Neural progenitor cell (in vitro differentiated cells): ENCODE data around the gene KCNJ15. TPM values are rescaled to one million over a fixed set of nuclear protein-coding genes. Genes with fewer than 3 reads are reported as not detected.

Experiments
- DNase-seq: peaks from one replicate; pipeline ENCODE4 v3.0.0-alpha.2; 2016; ENCODE audit warnings: low spot score
- H2AFZ ChIP-seq: fragments of 200-600 bp; sonication (generic); replicated peaks from 2 replicates; pipeline ENCODE4 v1.6.1; 2016; ENCODE audit warnings: antibody characterized with exemption
- H3F3A ChIP-seq: fragments of 200-600 bp; sonication (generic); 2 replicates; pipeline ENCODE4 v1.6.1; 2016; ENCODE audit warnings: antibody characterized with exemption, low read depth
- H3K27ac ChIP-seq: fragments of 200-600 bp; sonication (generic); 2 replicates; pipeline ENCODE4 v1.5.1; 2016; ENCODE audit warnings: mild to moderate bottlenecking
- H3K27me3 ChIP-seq: fragments of 200-600 bp; sonication (generic); 2 replicates; pipeline ENCODE4 v1.6.1; 2016; ENCODE audit warnings: mild to moderate bottlenecking, moderate library complexity
- H3K36me3 ChIP-seq: fragments of 200-600 bp; sonication (generic); 2 replicates; pipeline ENCODE4 v1.5.1; 2016
- H3K4me1 ChIP-seq: fragments of 200-600 bp; sonication (generic); 2 replicates; pipeline ENCODE4 v1.6.1; 2016; ENCODE audit warnings: mixed run types
- H3K4me2 ChIP-seq: fragments of 200-600 bp; sonication (generic); 2 replicates; pipeline ENCODE4 v1.6.1; 2016
- H3K4me3 ChIP-seq: fragments of 200-600 bp; sonication (generic); 2 replicates; pipeline ENCODE4 v1.5.1; 2016
- H3K79me2 ChIP-seq: fragments of 200-600 bp; sonication (generic); 2 replicates; pipeline ENCODE4 v1.6.1; 2016; ENCODE audit warnings: low read depth
- H3K9ac ChIP-seq: fragments of 200-600 bp; sonication (generic); 2 replicates; pipeline ENCODE4 v1.6.1; 2016
- H3K9me3 ChIP-seq: fragments of 200-600 bp; sonication (generic); 2 replicates; pipeline ENCODE4 v1.5.1; 2016; ENCODE audit warnings: low read depth
- H4K20me1 ChIP-seq: fragments of 200-600 bp; sonication (generic); 2 replicates; pipeline ENCODE4 v1.6.1; 2016; ENCODE audit warnings: low read depth
- H3K27ac Mint-ChIP-seq: 3 replicates; pipeline ENCODE4 v1.8.0; 2021; ENCODE audit warnings: mixed read lengths
- H3K27me3 Mint-ChIP-seq: 2 replicates; pipeline ENCODE4 v1.8.0; 2022; ENCODE audit warnings: low read depth, mild to moderate bottlenecking, inconsistent platforms, moderate library complexity, mixed read lengths; ENCODE audit not compliant: insufficient read depth
- H3K36me3 Mint-ChIP-seq: 3 replicates; pipeline ENCODE4 v1.8.0; 2021; ENCODE audit warnings: mixed read lengths
- H3K4me1 Mint-ChIP-seq: 3 replicates; pipeline ENCODE4 v1.8.0; 2021; ENCODE audit warnings: mixed read lengths
- H3K4me3 Mint-ChIP-seq: 3 replicates; pipeline ENCODE4 v1.8.0; 2021; ENCODE audit warnings: mild to moderate bottlenecking, moderate library complexity, mixed read lengths
- H3K9me3 Mint-ChIP-seq: 3 replicates; pipeline ENCODE4 v1.8.0; 2020; ENCODE audit warnings: mixed read lengths
- CTCF ChIP-seq: fragments of 200-600 bp; sonication (generic); IDR thresholded peaks from 2 replicates; pipeline ENCODE4 v1.5.1; 2017; ENCODE audit warnings: antibody characterized with exemption, mild to moderate bottlenecking
- EZH2 ChIP-seq: fragments of 200-600 bp; sonication (generic); IDR thresholded peaks from 2 replicates; pipeline ENCODE4 v1.6.1; 2017; ENCODE audit warnings: antibody characterized with exemption, mild to moderate bottlenecking, moderate library complexity
- EZH2phosphoT487 ChIP-seq: fragments of 200-600 bp; sonication (generic); IDR thresholded peaks from 2 replicates; pipeline ENCODE4 v1.6.1; 2017; ENCODE audit warnings: antibody characterized with exemption
- total RNA-seq: library from RNA; depleted of rRNA; stranded (reverse); fragments of >200 nt; gene quantifications from 2 replicates; pipeline ENCODE4 v1.2.3, GENCODE V29; 2015; ENCODE audit warnings: low replicate concordance

KCNJ15 gene
- total RNA-seq, 1 donor from 2014 or later = not detected

GRCh38 chr21:38269576-38269936 is 12.8 kb downstream of the KCNJ15 start:
- Histone ChIP-seq H3K4me3 (no peak overlapping the region), H3K4me2 (peak overlapping the region; percentile 0), H4K20me1 (no peaks in the 10 kb centered on the region), H3K27ac (no peak overlapping the region), H3K9ac (no peak overlapping the region), H2AFZ (no peak overlapping the region), H3K79me2 (no peaks in the 10 kb centered on the region), H3K9me3 (no peaks in the 10 kb centered on the region), H3K27me3 (no peaks in the 10 kb centered on the region), H3F3A (peaks cover 5% of the 10 kb centered on the region), H3K4me1 (peaks cover 13% of the 10 kb centered on the region), H3K36me3 (no peaks in the 10 kb centered on the region)
- no peaks in the 10 kb centered on the region for H3K9me3 Mint-ChIP-seq
- no peaks in the 10 kb centered on the region for H3K4me1 Mint-ChIP-seq
- H3K4me3 Mint-ChIP-seq = no peak overlapping the region
- no peaks in the 10 kb centered on the region for H3K36me3 Mint-ChIP-seq
- H3K27ac Mint-ChIP-seq = no peak overlapping the region
- peaks cover 1% of the 10 kb centered on the region for H3K27me3 Mint-ChIP-seq
- TF ChIP-seq EZH2phosphoT487 (no peak), EZH2 (no peak), CTCF (no peak)
- DNase-seq = peak; percentile 37

- Histone ChIP-seq H3K27me3 (no peaks in the 10 kb centered on the region), H3K9ac (no peak overlapping the region), H3F3A (peaks cover 5% of the 10 kb centered on the region), H3K4me3 (no peak overlapping the region), H3K36me3 (no peaks in the 10 kb centered on the region), H3K79me2 (no peaks in the 10 kb centered on the region), H3K4me2 (no peak overlapping the region), H3K4me1 (peaks cover 13% of the 10 kb centered on the region), H4K20me1 (no peaks in the 10 kb centered on the region), H3K27ac (no peak overlapping the region), H2AFZ (no peak overlapping the region), H3K9me3 (no peaks in the 10 kb centered on the region)
- no peak for TF ChIP-seq EZH2phosphoT487
- no peak for DNase-seq
- no peak overlapping the region for H3K4me3 Mint-ChIP-seq
- no peaks in the 10 kb centered on the region for H3K4me1 Mint-ChIP-seq
- H3K9me3 Mint-ChIP-seq = no peaks in the 10 kb centered on the region
- no peaks in the 10 kb centered on the region for H3K27me3 Mint-ChIP-seq
- no peaks in the 10 kb centered on the region for H3K36me3 Mint-ChIP-seq
- no peak overlapping the region for H3K27ac Mint-ChIP-seq
These were observed 15.4 kb downstream of the KCNJ15 start for GRCh38 chr21:38272215-38272614.

- peaks cover 10% of the 10 kb centered on the region for H3K4me1 ChIP-seq
- H3K4me3 ChIP-seq = no peak overlapping the region
- H3K79me2 ChIP-seq = no peaks in the 10 kb centered on the region
- H4K20me1 ChIP-seq = no peaks in the 10 kb centered on the region
- no peaks in the 10 kb centered on the region for H3K36me3 Mint-ChIP-seq
- TF ChIP-seq EZH2phosphoT487 = no peak
- TF ChIP-seq CTCF = no peak
- no peak for TF ChIP-seq EZH2
- DNase-seq = no peak
- H3K27ac Mint-ChIP-seq = no peak overlapping the region
- H3K27me3 Mint-ChIP-seq = peaks cover 2% of the 10 kb centered on the region
- peaks cover 5% of the 10 kb centered on the region for H3F3A ChIP-seq
- H3K4me2 ChIP-seq = no peak overlapping the region
- no peaks in the 10 kb centered on the region for H3K36me3 ChIP-seq
- H3K27me3 ChIP-seq = no peaks in the 10 kb centered on the region
- H3K27ac ChIP-seq = no peak overlapping the region
- no peaks in the 10 kb centered on the region for H3K4me1 Mint-ChIP-seq
- no peaks in the 10 kb centered on the region for H3K9me3 ChIP-seq
- H3K9me3 Mint-ChIP-seq = no peaks in the 10 kb centered on the region
- H3K4me3 Mint-ChIP-seq = no peak overlapping the region
- H3K9ac ChIP-seq = no peak overlapping the region
- H2AFZ ChIP-seq = no peak overlapping the region
These were observed 17.2 kb downstream of the KCNJ15 start for GRCh38 chr21:38273745-38274542.

GRCh38 chr21:38277501-38278131 is 20.8 kb downstream of the KCNJ15 start:
- Histone ChIP-seq H3K4me1 (no peaks in the 10 kb centered on the region), H3K79me2 (no peaks in the 10 kb centered on the region), H3F3A (no peaks in the 10 kb centered on the region), H3K4me2 (no peak overlapping the region), H3K27me3 (no peaks in the 10 kb centered on the region), H4K20me1 (no peaks in the 10 kb centered on the region), H3K9ac (no peak overlapping the region), H3K36me3 (no peaks in the 10 kb centered on the region), H3K27ac (no peak overlapping the region), H3K4me3 (no peak overlapping the region), H3K9me3 (no peaks in the 10 kb centered on the region), H2AFZ (no peak overlapping the region)
- no peaks in the 10 kb centered on the region for H3K9me3 Mint-ChIP-seq
- no peak overlapping the region for H3K4me3 Mint-ChIP-seq
- DNase-seq = no peak
- no peak overlapping the region for H3K27ac Mint-ChIP-seq
- no peaks in the 10 kb centered on the region for H3K36me3 Mint-ChIP-seq
- no peak for TF ChIP-seq CTCF
- TF ChIP-seq EZH2 = no peak
- no peak for TF ChIP-seq EZH2phosphoT487
- no peaks in the 10 kb centered on the region for H3K4me1 Mint-ChIP-seq
- H3K27me3 Mint-ChIP-seq = peaks cover 3% of the 10 kb centered on the region
